ENCODE measurements around the gene IYD. TPM values are rescaled to one million over a fixed set of nuclear protein-coding genes. Genes with fewer than 3 reads are reported as not detected.

The IYD gene
- polyA plus RNA-seq, 1 donor (not counting 4 experiments of a cell fraction or from before 2014, with no cell fraction given): not detected

- no peaks in the 10 kb centered on the region for H3K36me3 ChIP-seq (ENCODE audit: control insufficient read depth in 2 of 2, extremely low read depth in 1 of 2, insufficient read depth in 2 of 2, low read length in 2 of 2)
- TF ChIP-seq EZH2 (IDR thresholded peaks at IDR 0.05; ENCODE audit: low read length) (no peak), CTCF (optimal IDR thresholded peaks at IDR 0.05 in 1 of 3, IDR thresholded peaks at IDR 0.05 in 1 of 3, conservative IDR thresholded peaks at IDR 0.05 in 1 of 3; ENCODE audit: extremely low read depth in 1 of 3, insufficient read depth in 2 of 3, low read length in 3 of 3) (no peak)
- dilution Hi-C loops (cut with MboI; ENCODE audit: extremely low pct_ligation_motif_present, low sequenced_read_pairs): no loop called here
- no peaks in the 10 kb centered on the region for H3K79me2 ChIP-seq (ENCODE audit: control insufficient read depth, insufficient read depth, low read length)
- H3K9ac ChIP-seq (ENCODE audit: control insufficient read depth, extremely low read depth, insufficient read depth, low read length): no peak overlapping the region
- DNase-seq (ENCODE audit: low read depth, low spot score) (no peak), FAIRE-seq (peak; percentile 20)
- no peak overlapping the region for H2AFZ ChIP-seq (ENCODE audit: control insufficient read depth, low read length)
- no peaks in the 10 kb centered on the region for H3K27me3 ChIP-seq (ENCODE audit: control insufficient read depth, extremely low read depth, insufficient read depth, low read length)
- no peaks in the 10 kb centered on the region for H3K9me3 ChIP-seq (ENCODE audit: control insufficient read depth, low read depth, low read length)
- no peak overlapping the region for H3K27ac ChIP-seq (ENCODE audit: control insufficient read depth, insufficient read depth, low read length)
- H3K4me3 ChIP-seq (ENCODE audit: control insufficient read depth in 2 of 3, extremely low read depth in 1 of 3, insufficient read depth in 2 of 3, low read depth in 1 of 3, low read length in 3 of 3): no peak overlapping the region
- H3K9me1 ChIP-seq (ENCODE audit: control insufficient read depth, extremely low read depth, insufficient read depth, low read length): no peaks in the 10 kb centered on the region
- peak overlapping the region; percentile 12 for H3K4me2 ChIP-seq (ENCODE audit: control insufficient read depth, extremely low read depth, insufficient read depth, low read depth, low read length)
- H3K4me1 ChIP-seq (ENCODE audit: control insufficient read depth, extremely low read depth, insufficient read depth, low read length): peaks cover 9% of the 10 kb centered on the region
- no peaks in the 10 kb centered on the region for H4K20me1 ChIP-seq (ENCODE audit: control insufficient read depth, extremely low read depth, insufficient read depth, low read length)
Observed at GRCh38 chr6:150325066-150325772, 43.6 kb upstream of the IYD start.

GRCh38 chr6:150327117-150327774 lies 41.6 kb upstream of the IYD start:
- Histone ChIP-seq H3K4me3 (ENCODE audit: control insufficient read depth in 2 of 3, extremely low read depth in 1 of 3, insufficient read depth in 2 of 3, low read depth in 1 of 3, low read length in 3 of 3) (no peak overlapping the region), H3K9me3 (ENCODE audit: control insufficient read depth, low read depth, low read length) (no peaks in the 10 kb centered on the region), H3K27ac (ENCODE audit: control insufficient read depth, insufficient read depth, low read length) (no peak overlapping the region), H3K79me2 (ENCODE audit: control insufficient read depth, insufficient read depth, low read length) (no peaks in the 10 kb centered on the region), H3K27me3 (ENCODE audit: control insufficient read depth, extremely low read depth, insufficient read depth, low read length) (no peaks in the 10 kb centered on the region), H3K4me2 (ENCODE audit: control insufficient read depth, extremely low read depth, insufficient read depth, low read depth, low read length) (no peak overlapping the region), H3K4me1 (ENCODE audit: control insufficient read depth, extremely low read depth, insufficient read depth, low read length) (peaks cover 9% of the 10 kb centered on the region), H3K9ac (ENCODE audit: control insufficient read depth, extremely low read depth, insufficient read depth, low read length) (no peak overlapping the region), H3K36me3 (ENCODE audit: control insufficient read depth in 2 of 2, extremely low read depth in 1 of 2, insufficient read depth in 2 of 2, low read length in 2 of 2) (no peaks in the 10 kb centered on the region), H4K20me1 (ENCODE audit: control insufficient read depth, extremely low read depth, insufficient read depth, low read length) (no peaks in the 10 kb centered on the region), H3K9me1 (ENCODE audit: control insufficient read depth, extremely low read depth, insufficient read depth, low read length) (no peaks in the 10 kb centered on the region), H2AFZ (ENCODE audit: control insufficient read depth, low read length) (no peak overlapping the region)
- dilution Hi-C loops (cut with MboI; ENCODE audit: extremely low pct_ligation_motif_present, low sequenced_read_pairs): no loop called here
- no peak for DNase-seq (ENCODE audit: low read depth, low spot score)
- TF ChIP-seq CTCF (optimal IDR thresholded peaks at IDR 0.05 in 1 of 3, IDR thresholded peaks at IDR 0.05 in 1 of 3, conservative IDR thresholded peaks at IDR 0.05 in 1 of 3; ENCODE audit: extremely low read depth in 1 of 3, insufficient read depth in 2 of 3, low read length in 3 of 3) (no peak), EZH2 (IDR thresholded peaks at IDR 0.05; ENCODE audit: low read length) (no peak)
- no peak for FAIRE-seq
